HG02938 (cell line): ENCODE results near the gene ZNF335.
"Not testable (repeated sequence)": the region's sequence is repeated elsewhere in the genome, so short reads cannot be mapped to it uniquely, and the experiment has no call there.

Experiments
- ATAC-seq: cut with Tn5 transposase; IDR thresholded peaks from one replicate; pipeline ENCODE4 v1.9.1; 2021; ENCODE audit warnings: mild to moderate bottlenecking, moderate library complexity; ENCODE audit not compliant: unreplicated experiment

Gene ZNF335

GRCh38 chr20:45918182-45918737 lies 53.7 kb downstream of the ZNF335 start:
- ATAC-seq: no peak

GRCh38 chr20:45917790-45918141 lies 54.2 kb downstream of the ZNF335 start:
- ATAC-seq: no peak

- no peak for ATAC-seq
These were observed 58.9 kb downstream of the ZNF335 start for GRCh38 chr20:45913116-45913515.

GRCh38 chr20:45912344-45912682 lies 59.7 kb downstream of the ZNF335 start:
- ATAC-seq: no peak

GRCh38 chr20:45911486-45912343 lies 60.3 kb downstream of the ZNF335 start, which contains the start of gene PLTP:
Gene PLTP (minus strand): TSS chr20:45912155. CDS start chr20:45911452, 703 bp downstream.
- ATAC-seq: no peak

GRCh38 chr20:45910670-45911485 lies 61.1 kb downstream of the ZNF335 start:
- ATAC-seq: peak; percentile 89

GRCh38 chr20:45909817-45910669 lies 62.0 kb downstream of the ZNF335 start:
- no peak for ATAC-seq

- no peak for ATAC-seq
These were observed 62.6 kb downstream of the ZNF335 start for GRCh38 chr20:45909336-45909808.

- ATAC-seq: no peak
These were observed 63.9 kb downstream of the ZNF335 start for GRCh38 chr20:45908084-45908483.

- no peak for ATAC-seq
These were observed 64.6 kb downstream of the ZNF335 start for GRCh38 chr20:45907219-45907948.

GRCh38 chr20:45905505-45906079 lies 66.4 kb downstream of the ZNF335 start:
- no peak for ATAC-seq

GRCh38 chr20:45904583-45905504 lies 67.2 kb downstream of the ZNF335 start:
- ATAC-seq: no peak

GRCh38 chr20:45902199-45902701 lies 69.8 kb downstream of the ZNF335 start:
- ATAC-seq: no peak

GRCh38 chr20:45901332-45901731 lies 70.7 kb downstream of the ZNF335 start:
- not testable (repeated sequence) for ATAC-seq

- ATAC-seq: no peak
These were observed 72.8 kb downstream of the ZNF335 start for GRCh38 chr20:45899046-45899835.
